ENCODE data around the gene STK32B. TPM values are rescaled to one million over a fixed set of nuclear protein-coding genes. Genes with fewer than 3 reads are reported as not detected.

The STK32B gene
- total and polyA plus RNA-seq, 2 experiments from 2014 or later: 0.71 to 2.3 TPM

- H4K20me1 ChIP-seq (replicated peaks; ENCODE audit: insufficient read depth): no peaks in the 10 kb centered on the region
- H3K4me3 ChIP-seq: no peak overlapping the region
- TF ChIP-seq EZH2 (IDR thresholded peaks at IDR 0.05; ENCODE audit: low read depth, unreplicated experiment) (no peak), ZNF114 (CRISPR knock-in tag; IDR thresholded peaks at IDR 0.05) (no peak)
- H3K27ac Mint-ChIP-seq: no peak overlapping the region
- peaks cover 4% of the 10 kb centered on the region for H3K27me3 Mint-ChIP-seq (ENCODE audit: insufficient read depth, low read depth, poor library complexity)
- H3K4me3 Mint-ChIP-seq: no peak overlapping the region
- ATAC-seq (peak; percentile 32), DNase-seq (ENCODE audit: low spot score) (no peak)
- H3F3A ChIP-seq (replicated peaks; ENCODE audit: low read depth): no peaks in the 10 kb centered on the region
- no peak overlapping the region for H2AFZ ChIP-seq
- H3K27ac ChIP-seq (ENCODE audit: low read depth): no peak overlapping the region
- 0 out of 2 replicates have a peak, but pooled peaks cover 7% of the 10 kb centered on the region for H3K9me2 ChIP-seq (ENCODE audit: insufficient read depth)
- no peak overlapping the region for H3K4me2 ChIP-seq
- no peaks in the 10 kb centered on the region for H3K4me1 ChIP-seq (ENCODE audit: insufficient read depth)
- no peaks in the 10 kb centered on the region for H3K4me1 Mint-ChIP-seq
- no peaks in the 10 kb centered on the region for H3K79me2 ChIP-seq (replicated peaks; ENCODE audit: insufficient read depth)
- H3K36me3 ChIP-seq (ENCODE audit: insufficient read depth): no peaks in the 10 kb centered on the region
- H3K36me3 Mint-ChIP-seq (ENCODE audit: low read depth): peaks cover 3% of the 10 kb centered on the region; the same call in 2 of the 3 replicates
- peaks cover 19% of the 10 kb centered on the region for H3K9me3 Mint-ChIP-seq
- H3K27me3 ChIP-seq (ENCODE audit: insufficient read depth): no peaks in the 10 kb centered on the region
Measured at GRCh38 chr4:5423670-5424069, 372.4 kb downstream of the STK32B start.

DNA sequence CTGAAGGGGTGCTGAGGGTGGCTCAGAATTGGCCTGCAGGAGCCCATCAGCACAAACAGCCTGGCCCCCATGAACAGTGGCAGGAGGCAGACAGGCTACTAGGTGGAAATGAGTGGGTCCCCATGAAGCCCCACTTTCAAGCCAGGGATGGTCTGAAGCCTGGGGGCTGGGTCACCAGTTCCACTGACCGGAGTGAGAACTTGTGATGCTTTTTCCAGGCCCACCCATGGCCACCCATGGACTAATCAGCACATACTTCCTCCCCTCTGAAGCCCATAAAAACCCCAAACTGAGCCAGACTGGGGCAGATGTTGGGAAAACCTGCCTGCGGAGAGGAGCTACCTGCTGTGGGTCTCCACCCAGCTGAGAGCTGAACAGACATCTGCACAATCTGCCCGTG, 372.9 kb downstream of the STK32B start:
- Histone ChIP-seq H3K27me3 (ENCODE audit: insufficient read depth) (no peaks in the 10 kb centered on the region), H3K27ac (ENCODE audit: low read depth) (no peak overlapping the region), H2AFZ (no peak overlapping the region), H3K9me2 (ENCODE audit: insufficient read depth) (0 out of 2 replicates have a peak, but pooled peaks cover 7% of the 10 kb centered on the region), H3F3A (replicated peaks; ENCODE audit: low read depth) (no peaks in the 10 kb centered on the region), H3K4me1 (ENCODE audit: insufficient read depth) (no peaks in the 10 kb centered on the region), H4K20me1 (replicated peaks; ENCODE audit: insufficient read depth) (no peaks in the 10 kb centered on the region), H3K4me3 (no peak overlapping the region), H3K4me2 (no peak overlapping the region), H3K36me3 (ENCODE audit: insufficient read depth) (no peaks in the 10 kb centered on the region), H3K79me2 (replicated peaks; ENCODE audit: insufficient read depth) (no peaks in the 10 kb centered on the region)
- ATAC-seq (no peak), DNase-seq (ENCODE audit: low spot score) (no peak)
- H3K27ac Mint-ChIP-seq: no peak overlapping the region
- no peak overlapping the region for H3K4me3 Mint-ChIP-seq
- H3K4me1 Mint-ChIP-seq: no peaks in the 10 kb centered on the region
- H3K9me3 Mint-ChIP-seq: peaks cover 18% of the 10 kb centered on the region
- peaks cover 3% of the 10 kb centered on the region; the same call in 2 of the 3 replicates for H3K36me3 Mint-ChIP-seq (ENCODE audit: low read depth)
- TF ChIP-seq ZNF331 (CRISPR knock-in tag; IDR thresholded peaks at IDR 0.05; ENCODE audit: low read depth) (no peak), CREB1 (CRISPR knock-in tag; IDR thresholded peaks at IDR 0.05; ENCODE audit: low read depth) (no peak), CTCF (conservative IDR thresholded peaks at IDR 0.05; ENCODE audit: low read depth in 2 of 2) (no peak), POLR2AphosphoS5 (IDR thresholded peaks at IDR 0.05; ENCODE audit: low read depth) (no peak)
- TF ChIP-seq, protein P1, sequence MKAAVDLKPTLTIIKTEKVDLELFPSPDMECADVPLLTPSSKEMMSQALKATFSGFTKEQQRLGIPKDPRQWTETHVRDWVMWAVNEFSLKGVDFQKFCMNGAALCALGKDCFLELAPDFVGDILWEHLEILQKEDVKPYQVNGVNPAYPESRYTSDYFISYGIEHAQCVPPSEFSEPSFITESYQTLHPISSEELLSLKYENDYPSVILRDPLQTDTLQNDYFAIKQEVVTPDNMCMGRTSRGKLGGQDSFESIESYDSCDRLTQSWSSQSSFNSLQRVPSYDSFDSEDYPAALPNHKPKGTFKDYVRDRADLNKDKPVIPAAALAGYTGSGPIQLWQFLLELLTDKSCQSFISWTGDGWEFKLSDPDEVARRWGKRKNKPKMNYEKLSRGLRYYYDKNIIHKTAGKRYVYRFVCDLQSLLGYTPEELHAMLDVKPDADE (IDR thresholded peaks at IDR 0.05): no peak
- H3K27me3 Mint-ChIP-seq (ENCODE audit: insufficient read depth, low read depth, poor library complexity): peaks cover 4% of the 10 kb centered on the region

GRCh38 chr4:5424901-5425300, 373.6 kb downstream of the STK32B start:
- ATAC-seq (no peak), DNase-seq (ENCODE audit: low spot score) (no peak)
- H3K4me3 ChIP-seq: no peak overlapping the region
- peaks cover 22% of the 10 kb centered on the region for H3K9me3 Mint-ChIP-seq
- H3K4me1 Mint-ChIP-seq: no peaks in the 10 kb centered on the region
- no peaks in the 10 kb centered on the region for H3K36me3 ChIP-seq (ENCODE audit: insufficient read depth)
- no peaks in the 10 kb centered on the region for H4K20me1 ChIP-seq (replicated peaks; ENCODE audit: insufficient read depth)
- H3K27me3 Mint-ChIP-seq (ENCODE audit: insufficient read depth, low read depth, poor library complexity): peaks cover 4% of the 10 kb centered on the region
- H2AFZ ChIP-seq: no peak overlapping the region
- no peaks in the 10 kb centered on the region for H3F3A ChIP-seq (replicated peaks; ENCODE audit: low read depth)
- 0 out of 2 replicates have a peak, but pooled peaks cover 7% of the 10 kb centered on the region for H3K9me2 ChIP-seq (ENCODE audit: insufficient read depth)
- H3K27ac ChIP-seq (ENCODE audit: low read depth): no peak overlapping the region
- no peaks in the 10 kb centered on the region for H3K4me1 ChIP-seq (ENCODE audit: insufficient read depth)
- H3K27ac Mint-ChIP-seq: no peak overlapping the region
- H3K27me3 ChIP-seq (ENCODE audit: insufficient read depth): no peaks in the 10 kb centered on the region
- no peak overlapping the region for H3K4me3 Mint-ChIP-seq
- no peak overlapping the region for H3K4me2 ChIP-seq
- H3K79me2 ChIP-seq (replicated peaks; ENCODE audit: insufficient read depth): no peaks in the 10 kb centered on the region
- H3K36me3 Mint-ChIP-seq (ENCODE audit: low read depth): peaks cover 3% of the 10 kb centered on the region; the same call in 2 of the 3 replicates
- TF ChIP-seq CREB1 (CRISPR knock-in tag; IDR thresholded peaks at IDR 0.05; ENCODE audit: low read depth): no peak
- TF ChIP-seq, protein P2, sequence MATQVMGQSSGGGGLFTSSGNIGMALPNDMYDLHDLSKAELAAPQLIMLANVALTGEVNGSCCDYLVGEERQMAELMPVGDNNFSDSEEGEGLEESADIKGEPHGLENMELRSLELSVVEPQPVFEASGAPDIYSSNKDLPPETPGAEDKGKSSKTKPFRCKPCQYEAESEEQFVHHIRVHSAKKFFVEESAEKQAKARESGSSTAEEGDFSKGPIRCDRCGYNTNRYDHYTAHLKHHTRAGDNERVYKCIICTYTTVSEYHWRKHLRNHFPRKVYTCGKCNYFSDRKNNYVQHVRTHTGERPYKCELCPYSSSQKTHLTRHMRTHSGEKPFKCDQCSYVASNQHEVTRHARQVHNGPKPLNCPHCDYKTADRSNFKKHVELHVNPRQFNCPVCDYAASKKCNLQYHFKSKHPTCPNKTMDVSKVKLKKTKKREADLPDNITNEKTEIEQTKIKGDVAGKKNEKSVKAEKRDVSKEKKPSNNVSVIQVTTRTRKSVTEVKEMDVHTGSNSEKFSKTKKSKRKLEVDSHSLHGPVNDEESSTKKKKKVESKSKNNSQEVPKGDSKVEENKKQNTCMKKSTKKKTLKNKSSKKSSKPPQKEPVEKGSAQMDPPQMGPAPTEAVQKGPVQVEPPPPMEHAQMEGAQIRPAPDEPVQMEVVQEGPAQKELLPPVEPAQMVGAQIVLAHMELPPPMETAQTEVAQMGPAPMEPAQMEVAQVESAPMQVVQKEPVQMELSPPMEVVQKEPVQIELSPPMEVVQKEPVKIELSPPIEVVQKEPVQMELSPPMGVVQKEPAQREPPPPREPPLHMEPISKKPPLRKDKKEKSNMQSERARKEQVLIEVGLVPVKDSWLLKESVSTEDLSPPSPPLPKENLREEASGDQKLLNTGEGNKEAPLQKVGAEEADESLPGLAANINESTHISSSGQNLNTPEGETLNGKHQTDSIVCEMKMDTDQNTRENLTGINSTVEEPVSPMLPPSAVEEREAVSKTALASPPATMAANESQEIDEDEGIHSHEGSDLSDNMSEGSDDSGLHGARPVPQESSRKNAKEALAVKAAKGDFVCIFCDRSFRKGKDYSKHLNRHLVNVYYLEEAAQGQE (IDR thresholded peaks at IDR 0.05; ENCODE audit: unreplicated experiment): no peak
- TF ChIP-seq ZNF331 (CRISPR knock-in tag; IDR thresholded peaks at IDR 0.05; ENCODE audit: low read depth): no peak
- TF ChIP-seq POLR2AphosphoS5 (IDR thresholded peaks at IDR 0.05; ENCODE audit: low read depth): no peak
- TF ChIP-seq STAT1 (IDR thresholded peaks at IDR 0.05; ENCODE audit: unreplicated experiment): no peak
- no peak for TF ChIP-seq JUNB (IDR thresholded peaks at IDR 0.05; ENCODE audit: unreplicated experiment)
- TF ChIP-seq, protein P1 (IDR thresholded peaks at IDR 0.05): no peak
